HG03175 (cell line): ENCODE measurements around the gene CDO1.

Experiments
- ATAC-seq: cut with Tn5 transposase; IDR thresholded peaks from one replicate; pipeline ENCODE4 v1.9.1; 2021; ENCODE audit warnings: mild to moderate bottlenecking, moderate library complexity; ENCODE audit not compliant: unreplicated experiment

The CDO1 gene

GRCh38 chr5:115795700-115796099 lies 20.8 kb downstream of the CDO1 start:
- no peak for ATAC-seq

- no peak for ATAC-seq
These were observed 28.0 kb downstream of the CDO1 start for GRCh38 chr5:115788440-115788839.

- ATAC-seq, result no peak
These were observed 29.0 kb downstream of the CDO1 start for GRCh38 chr5:115787426-115787825.

- ATAC-seq, result no peak
These were observed 30.9 kb downstream of the CDO1 start for GRCh38 chr5:115785381-115786065.

GRCh38 chr5:115778417-115778816 lies 38.0 kb downstream of the CDO1 start:
- ATAC-seq, result no peak

- no peak for ATAC-seq
These were observed 39.5 kb downstream of the CDO1 start for GRCh38 chr5:115776989-115777388.

GRCh38 chr5:115775999-115776398 lies 40.5 kb downstream of the CDO1 start:
- no peak for ATAC-seq

GRCh38 chr5:115774684-115775083 lies 41.8 kb downstream of the CDO1 start:
- no peak for ATAC-seq

GRCh38 chr5:115772731-115773475 lies 43.6 kb downstream of the CDO1 start:
- ATAC-seq, result no peak

- no peak for ATAC-seq
These were observed 46.0 kb downstream of the CDO1 start for GRCh38 chr5:115770466-115770865.

- no peak for ATAC-seq
These were observed 49.0 kb downstream of the CDO1 start for GRCh38 chr5:115767424-115767823.

GRCh38 chr5:115766608-115767007 lies 49.9 kb downstream of the CDO1 start:
- ATAC-seq, result no peak

- no peak for ATAC-seq
These were observed 58.1 kb downstream of the CDO1 start for GRCh38 chr5:115758356-115758755.

GRCh38 chr5:115755675-115756074 lies 60.8 kb downstream of the CDO1 start:
- ATAC-seq, result no peak
